Stimulated activated CD4-positive, alpha-beta T cell treated with anti-CD3 and anti-CD28 coated beads, Interleukin-1b, Interleukin-23, amount 100 ng/mL, for 24 hours (primary cell): ENCODE measurements around the gene UBALD1.

Source experiments
- DNase-seq, 4 experiments: peaks; one replicate each; pipeline ENCODE4 v3.0.0-alpha.2; 2020; ENCODE audit warnings: low read depth in 4 of 4, low spot score in 1 of 4

UBALD1 gene

GRCh38 chr16:4616047-4616811 is 1.5 kb upstream of the UBALD1 start:
- peak; percentile 97 to 99 (median 98) for DNase-seq

- DNase-seq = no peak
Measured at GRCh38 chr16:4615384-4616046, 827 bp upstream of the UBALD1 start.

DNA sequence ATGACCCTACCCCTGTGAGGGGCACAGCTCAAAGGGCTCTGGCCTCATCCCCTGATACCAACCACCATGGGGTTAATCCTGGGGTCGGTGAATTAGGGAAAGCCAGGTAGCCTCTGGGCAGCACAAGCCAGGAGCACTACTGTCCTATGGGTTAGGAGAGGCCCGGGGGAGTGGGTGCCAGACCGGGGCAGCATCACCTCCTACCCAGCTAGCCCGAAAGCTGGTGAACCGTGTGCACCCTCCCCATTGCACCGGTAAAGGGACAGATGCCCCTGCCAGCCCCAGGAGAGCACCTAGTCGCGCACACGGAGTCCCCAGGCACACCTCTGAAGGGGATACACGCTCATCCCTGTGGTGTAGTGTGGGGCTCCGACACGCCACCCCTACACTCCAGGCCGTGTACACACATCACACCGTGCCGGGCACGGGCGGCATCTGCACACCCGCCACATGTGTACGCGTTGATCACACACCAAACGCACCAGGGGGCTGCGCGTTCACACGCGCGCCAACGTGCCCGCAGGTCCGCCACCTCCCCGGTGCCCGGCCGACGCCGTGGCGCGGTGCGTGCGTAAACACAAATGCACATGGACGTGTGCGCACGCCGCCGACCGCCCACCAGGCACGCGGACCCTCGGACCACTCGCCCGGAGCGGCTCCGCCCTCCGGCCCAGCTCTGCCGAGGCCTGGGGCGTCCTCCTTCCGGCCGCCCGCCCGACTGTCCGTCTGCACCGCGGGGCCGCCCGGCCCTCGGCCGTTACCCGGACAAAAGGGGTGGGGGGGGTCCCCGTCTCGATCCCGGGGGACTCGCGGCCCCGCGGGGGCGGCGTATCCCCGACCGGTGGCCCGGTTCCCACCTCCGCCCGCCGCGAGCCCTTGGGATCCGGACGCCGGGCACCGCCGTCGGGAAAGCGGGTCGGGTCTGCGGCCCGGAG is 785 bp downstream of the UBALD1 start:
- peak in 1 of 4 experiments; percentile 9 for DNase-seq

DNA sequence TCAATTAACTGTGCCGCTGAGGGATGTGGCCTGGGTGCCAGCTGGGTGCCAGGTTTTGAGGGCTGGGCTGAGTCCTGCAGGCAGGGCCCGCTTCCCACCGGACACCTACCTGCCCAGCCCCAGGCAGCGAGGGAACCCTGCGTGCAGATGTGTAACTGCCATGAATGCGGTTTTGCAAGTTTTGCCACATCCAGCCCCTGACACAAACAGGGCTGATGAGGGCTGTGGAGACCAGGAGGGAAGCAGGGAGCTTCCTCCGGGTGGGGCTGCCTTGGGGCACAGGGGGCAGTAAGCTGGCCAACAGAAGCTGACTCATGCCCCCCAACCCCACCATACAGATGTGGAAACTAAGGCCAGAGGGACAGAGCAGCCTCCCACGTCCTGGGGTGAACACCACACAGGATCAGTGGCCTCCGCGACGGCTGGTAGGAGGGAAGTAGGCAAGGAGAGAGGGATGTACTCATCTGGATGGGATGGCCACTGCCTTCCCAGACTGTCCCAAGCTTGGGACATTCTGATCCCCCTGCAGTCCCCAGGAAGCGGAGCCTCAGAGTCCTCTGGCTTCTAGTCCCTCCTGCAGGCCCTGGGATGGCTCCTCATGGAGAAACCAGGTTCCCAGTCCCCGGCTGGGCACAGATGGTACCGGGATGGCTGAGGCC is 1.6 kb downstream of the UBALD1 start:
- no peak for DNase-seq

DNA sequence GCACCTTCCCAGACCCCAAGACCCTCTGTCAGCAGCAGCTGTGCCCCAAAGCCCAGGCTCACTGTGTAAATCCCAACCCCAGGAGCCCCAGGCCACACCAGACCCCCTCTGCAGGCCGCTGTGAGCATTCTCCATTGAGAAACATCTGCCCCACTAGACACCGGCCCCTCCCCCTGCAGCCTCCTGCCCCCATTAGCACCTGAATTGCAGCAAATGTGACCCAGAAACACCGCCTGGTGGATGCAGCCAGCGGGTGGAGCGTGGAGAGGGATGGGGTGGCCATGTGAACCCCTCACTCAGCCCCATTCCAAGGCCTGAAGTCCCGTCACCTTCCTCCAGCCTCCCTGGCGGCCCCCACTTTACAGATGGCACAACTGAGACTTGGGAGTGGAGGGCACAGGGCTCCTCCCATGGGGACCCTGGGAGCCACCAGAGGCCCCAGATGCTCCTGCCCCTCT is 2.2 kb downstream of the UBALD1 start:
- DNase-seq = no peak

DNA sequence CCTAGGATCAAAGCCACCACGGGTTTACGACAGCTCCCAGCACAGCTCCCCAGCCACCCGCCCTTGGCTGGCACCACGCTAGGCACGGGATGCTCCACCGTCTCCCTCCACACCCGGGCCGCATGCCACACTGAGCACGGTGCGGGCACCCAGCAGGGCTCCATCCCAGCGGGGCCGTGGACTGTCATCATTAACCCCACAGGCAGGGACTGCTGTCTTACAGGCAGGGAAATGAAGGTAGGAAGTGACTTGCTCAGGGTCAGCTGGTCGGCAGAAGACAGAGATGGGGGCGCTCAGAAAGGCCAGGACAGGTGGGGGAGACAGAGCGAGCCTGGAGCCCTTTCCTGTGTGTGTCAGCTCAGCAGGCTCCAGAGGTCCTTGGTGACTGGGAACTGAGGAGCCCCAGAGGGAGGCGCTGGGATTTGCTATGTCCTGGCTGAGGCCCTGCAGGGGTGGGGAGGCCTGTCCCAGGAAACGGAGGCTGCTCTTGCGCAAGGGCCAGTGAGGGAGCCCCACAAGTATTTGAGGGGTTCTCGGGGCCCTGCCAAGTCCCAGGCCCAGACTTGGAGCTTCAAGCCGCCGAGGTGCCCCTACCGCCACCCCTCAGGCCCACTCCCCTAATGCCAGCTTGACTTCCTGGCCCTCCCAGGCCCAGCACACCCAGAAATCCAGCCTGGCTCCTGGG is 3.2 kb downstream of the UBALD1 start:
- no peak for DNase-seq

- no peak for DNase-seq
Measured at GRCh38 chr16:4610011-4611005, 4.4 kb downstream of the UBALD1 start.

GRCh38 chr16:4609200-4610010 is 5.3 kb downstream of the UBALD1 start:
- DNase-seq = no peak

DNA sequence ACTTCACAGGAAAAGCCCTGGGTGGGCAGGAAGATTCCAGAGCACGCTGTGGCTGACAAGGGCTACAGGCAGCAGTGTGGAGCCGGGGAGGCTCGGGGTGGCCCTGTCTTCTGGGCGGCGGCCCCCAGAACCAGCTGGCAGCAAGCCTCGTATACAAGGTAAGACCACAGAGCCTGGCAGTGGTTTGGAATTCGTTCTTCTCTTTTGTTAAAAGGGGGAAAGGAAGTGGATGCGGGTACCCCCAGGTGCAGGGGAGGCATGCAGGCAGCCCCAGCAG is 6.0 kb downstream of the UBALD1 start:
- no peak for DNase-seq

DNA sequence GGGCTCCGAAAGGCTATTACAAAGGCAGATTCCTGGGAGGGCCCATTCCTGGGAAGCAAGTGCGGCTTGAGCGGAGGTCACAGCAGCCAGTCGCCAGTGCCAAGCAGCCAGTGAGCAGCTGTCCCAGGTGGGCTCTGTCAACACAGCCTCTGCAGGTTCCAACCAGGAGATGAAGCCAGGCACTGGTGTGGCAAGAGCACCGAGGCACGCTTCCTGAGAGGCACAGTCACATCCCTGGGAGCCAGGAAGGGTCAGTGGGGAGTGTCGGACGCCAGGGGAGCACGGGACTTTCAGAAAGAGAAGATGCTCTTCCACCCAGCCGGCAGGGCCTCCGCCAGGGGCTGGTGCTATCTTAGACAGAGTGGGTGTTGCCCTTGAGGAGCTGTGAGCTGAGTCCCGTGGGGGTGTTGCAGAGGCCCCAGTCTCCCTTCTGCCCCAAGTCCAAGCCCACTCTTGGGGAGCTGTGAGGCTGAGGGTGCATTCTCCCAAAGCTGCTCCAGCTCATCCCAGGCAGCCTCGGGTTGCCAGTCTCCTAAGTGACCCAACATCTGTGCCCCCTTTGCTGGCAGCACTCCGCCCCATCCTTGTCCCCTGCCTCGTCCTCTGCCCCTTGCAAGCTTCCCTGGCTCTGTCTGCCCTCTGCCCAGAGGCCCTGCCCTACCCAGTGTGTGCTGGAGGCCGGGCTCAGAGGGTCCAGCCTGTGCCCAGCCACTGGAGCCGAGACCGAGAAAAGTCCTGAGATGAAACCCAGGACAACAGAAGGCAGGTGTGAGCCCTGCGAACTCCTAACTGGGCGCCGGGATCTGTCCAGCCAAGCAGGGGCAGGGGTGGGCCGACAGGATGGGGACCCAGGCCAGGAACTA is 6.6 kb downstream of the UBALD1 start:
- no peak for DNase-seq

- no peak for DNase-seq
Measured at GRCh38 chr16:4606354-4606753, 8.3 kb downstream of the UBALD1 start.

DNA sequence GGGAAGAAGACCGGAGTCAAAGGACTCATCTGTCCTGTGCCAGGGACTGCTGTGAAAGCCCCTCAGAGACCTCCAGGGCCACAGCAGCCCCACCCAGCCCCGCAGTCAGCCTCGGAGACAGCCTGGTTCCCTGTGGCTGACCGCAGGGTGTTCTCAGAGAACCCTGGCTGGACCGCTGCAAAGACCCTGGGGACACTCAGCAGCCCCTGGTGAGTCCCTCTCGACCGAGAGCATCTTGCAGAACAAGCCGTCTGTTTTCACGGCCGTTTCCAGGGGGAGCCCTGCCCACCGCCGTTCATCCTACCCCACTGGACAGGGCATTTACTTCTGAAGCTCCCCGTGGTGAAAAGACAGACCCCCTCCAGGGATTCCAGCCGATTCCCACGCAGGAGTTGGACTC is 10.3 kb downstream of the UBALD1 start:
- no peak for DNase-seq

DNA sequence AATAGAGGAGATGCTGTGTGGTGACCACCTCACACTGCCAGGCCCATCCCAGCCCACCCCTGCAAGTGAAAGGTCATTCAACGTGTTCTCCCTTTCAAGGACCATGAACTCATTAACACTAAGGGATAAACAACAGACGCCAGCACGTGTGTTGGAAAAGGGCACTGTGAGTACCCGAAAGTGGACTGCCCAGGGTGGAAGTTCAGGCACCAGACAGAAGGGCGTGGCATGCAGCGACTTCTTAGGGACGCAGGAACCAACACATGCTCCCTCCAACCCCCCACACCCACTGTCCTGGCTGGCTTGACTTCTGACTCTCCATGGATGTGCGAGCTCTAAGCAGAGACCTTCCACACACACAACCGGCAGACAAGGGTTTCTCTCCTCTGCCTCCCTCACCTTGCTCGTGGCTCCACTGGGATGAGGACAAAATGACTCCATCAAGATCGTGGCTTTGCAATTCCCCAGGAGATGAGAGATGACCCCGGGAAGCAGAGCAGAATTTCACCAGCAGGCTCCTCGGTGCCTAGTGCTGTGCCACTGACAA is 11.0 kb downstream of the UBALD1 start:
- no peak for DNase-seq

GRCh38 chr16:4602331-4602730 is 12.4 kb downstream of the UBALD1 start:
- no peak for DNase-seq

GRCh38 chr16:4601864-4602186 is 12.9 kb downstream of the UBALD1 start:
- no peak for DNase-seq

- DNase-seq = no peak
Measured at GRCh38 chr16:4601036-4601863, 13.4 kb downstream of the UBALD1 start.

- DNase-seq = no peak
Measured at GRCh38 chr16:4599545-4599944, 15.1 kb downstream of the UBALD1 start.
